Cardiac fibroblast (primary cell): Measurements from ENCODE around the gene TRIP10.
"Not testable (repeated sequence)": the region's sequence is repeated elsewhere in the genome, so short reads cannot be mapped to it uniquely, and the experiment has no call there.

ENCODE experiments used
- DNase-seq, 2 donors: peaks; one replicate each; pipeline versions ENCODE4 v3.0.0 to v3.0.0-alpha.2; 2010; ENCODE audit warnings: low read depth in 2 of 2
- H3K4me3 ChIP-seq, 2 donors: replicated peaks in 1 of 2; 1 replicate in 1 of 2; 2 replicates in 1 of 2; pipeline ENCODE4 v1.5.1; 2011; ENCODE audit warnings: low read depth in 2 of 2, low read length in 2 of 2, mild to moderate bottlenecking in 2 of 2, moderate library complexity in 1 of 2
- CTCF ChIP-seq: IDR thresholded peaks from one replicate; pipeline ENCODE4 v1.5.1; 2011; ENCODE audit warnings: low read depth, mild to moderate bottlenecking, low read length, inconsistent platforms

TRIP10 gene

GRCh38 chr19:6743066-6743465, 3.6 kb downstream of the TRIP10 start:
- no peak for DNase-seq
- TF ChIP-seq CTCF = no peak
- H3K4me3 ChIP-seq = no peak overlapping the region

- H3K4me3 ChIP-seq = no peak overlapping the region
- no peak for TF ChIP-seq CTCF
- DNase-seq = peak in 1 of 2 donors; percentile 26
These were observed 4.4 kb downstream of the TRIP10 start for GRCh38 chr19:6743714-6744380.

- no peak for TF ChIP-seq CTCF
- DNase-seq = peak; percentile 91 to 92
- H3K4me3 ChIP-seq = peak overlapping the region; percentile 8 to 21
These were observed 5.2 kb downstream of the TRIP10 start for GRCh38 chr19:6744381-6745301.

- H3K4me3 ChIP-seq = no peak overlapping the region
- TF ChIP-seq CTCF = no peak
- no peak for DNase-seq
These were observed 6.5 kb downstream of the TRIP10 start for GRCh38 chr19:6745965-6746364.

- not testable (repeated sequence) for DNase-seq, H3K4me3 ChIP-seq
These were observed 9.1 kb downstream of the TRIP10 start for GRCh38 chr19:6748543-6748942.

- H3K4me3 ChIP-seq = no peak overlapping the region
- DNase-seq = no peak
- no peak for TF ChIP-seq CTCF
These were observed 10.6 kb downstream of the TRIP10 start for GRCh38 chr19:6750062-6750461.

GRCh38 chr19:6751189-6751588, 11.7 kb downstream of the TRIP10 start:
- DNase-seq = no peak
- H3K4me3 ChIP-seq = no peak overlapping the region
- TF ChIP-seq CTCF = no peak
